ENCODE measurements around the gene ANAPC4. TPM values are rescaled to one million over a fixed set of nuclear protein-coding genes. Genes with fewer than 3 reads are reported as not detected.

The ANAPC4 gene
- total and polyA plus RNA-seq, 2 of the 8 experiments (the other 6 are each of a cell fraction or from before 2014, with no cell fraction given): 8.7 to 31.6 TPM

- Histone ChIP-seq H3K4me2 (ENCODE audit: insufficient read depth in 1 of 2, low read depth in 2 of 2, low read length in 2 of 2) (no peak overlapping the region), H2AFZ (ENCODE audit: low read length) (no peak overlapping the region), H4K8ac (ENCODE audit: extremely low read depth, insufficient read depth, low read length) (no peak overlapping the region), H4K5ac (ENCODE audit: insufficient read length, low read depth, low read length) (no peak overlapping the region), H3K4me1 (replicated peaks in 1 of 4; ENCODE audit: control insufficient read depth in 3 of 4, insufficient read depth in 4 of 4, low read length in 3 of 4) (no peaks in the 10 kb centered on the region), H2AK5ac (ENCODE audit: low read depth, low read length) (no peak overlapping the region), H3K27ac (ENCODE audit: low read depth, low read length) (no peak overlapping the region), H2BK20ac (ENCODE audit: low read length) (no peak overlapping the region), H3K23me2 (ENCODE audit: low read depth, low read length) (no peaks in the 10 kb centered on the region), H3K56ac (replicated peaks; ENCODE audit: insufficient read length, low read depth, low read length) (no peak overlapping the region), H3K14ac (ENCODE audit: insufficient read length) (no peak overlapping the region), H3K27me3 (replicated peaks in 1 of 4; ENCODE audit: control insufficient read depth in 3 of 4, extremely low read depth in 1 of 4, insufficient read depth in 3 of 4, low read length in 3 of 4) (no peaks in the 10 kb centered on the region), H3K36me3 (ENCODE audit: control insufficient read depth in 2 of 4, insufficient read depth in 4 of 4, low read length in 3 of 4) (no peaks in the 10 kb centered on the region), H3K4ac (replicated peaks; ENCODE audit: insufficient read length, low read depth, low read length) (no peak overlapping the region), H3K79me2 (ENCODE audit: control insufficient read depth in 1 of 2, insufficient read depth in 2 of 2, low read length in 2 of 2) (no peaks in the 10 kb centered on the region), H3K79me1 (ENCODE audit: low read depth, low read length) (no peaks in the 10 kb centered on the region), H3K9ac (replicated peaks in 1 of 4; ENCODE audit: extremely low read depth in 1 of 4, low read depth in 3 of 4, low read length in 3 of 4) (no peak overlapping the region), H3K23ac (ENCODE audit: insufficient read length) (no peak overlapping the region), H4K91ac (replicated peaks; ENCODE audit: insufficient read length, low read length) (no peak overlapping the region), H3K18ac (ENCODE audit: extremely low read depth, low read length) (no peak overlapping the region), H3K4me3 (ENCODE audit: extremely low read depth in 1 of 4, insufficient read depth in 2 of 4, low read depth in 3 of 4, low read length in 4 of 4) (no peak overlapping the region), H2BK12ac (ENCODE audit: low read depth, low read length) (no peak overlapping the region), H2BK5ac (ENCODE audit: low read depth, low read length) (no peak overlapping the region), H3K9me3 (ENCODE audit: insufficient read depth in 2 of 2, low read depth in 1 of 2, low read length in 1 of 2) (no peaks in the 10 kb centered on the region), H2BK15ac (ENCODE audit: low read length) (no peak overlapping the region), H4K20me1 (replicated peaks in 1 of 2; ENCODE audit: control insufficient read depth in 1 of 2, insufficient read depth in 2 of 2, low read length in 2 of 2) (no peaks in the 10 kb centered on the region), H2BK120ac (replicated peaks; ENCODE audit: low read depth, low read length) (no peak overlapping the region)
- ChIA-PET CTCF (ENCODE audit: partially characterized antibody) (interaction anchor here (1.1 to 2.1 kb wide), 2 partner anchors 16 to 30 kb away, joined by 3 to 8 read pairs; no protein-coding TSS in a partner anchor), POLR2A (ENCODE audit: partially characterized antibody) (no interaction called here)
- WGBS, 2 experiments (ENCODE audit: extremely low coverage in 1 of 2, insufficient coverage in 1 of 2, insufficient read length in 1 of 2, insufficient replicate concordance in 2 of 2, low coverage in 1 of 2, low lambda C conversion rate in 2 of 2, missing lambda C conversion rate in 1 of 2): 84% methylated on average over 9 of the region's 9 CpGs; no CpG with 5 or more reads in 1 of the 2 experiments
- FAIRE-seq: no peak
- no peak for DNase-seq (ENCODE audit: low read depth in 1 of 2, low spot score in 2 of 2)
- no peak for TF ChIP-seq SP1 (IDR thresholded peaks at IDR 0.05; ENCODE audit: low read depth, low read length)
- no peak for TF ChIP-seq JUN (IDR thresholded peaks at IDR 0.05; ENCODE audit: low read depth, low read length)
- TF ChIP-seq NANOG (IDR thresholded peaks at IDR 0.05; ENCODE audit: insufficient read depth, low read depth, low read length, poor library complexity, severe bottlenecking): no peak
- TF ChIP-seq CBX8 (IDR thresholded peaks at IDR 0.05; ENCODE audit: borderline replicate concordance, low read depth, low read length): no peak
- no peak for TF ChIP-seq BCL11A (IDR thresholded peaks at IDR 0.05; ENCODE audit: low read depth in 2 of 2, low read length in 2 of 2)
- TF ChIP-seq KDM5A (IDR thresholded peaks at IDR 0.05; ENCODE audit: low read length): no peak
- no peak for TF ChIP-seq SAP30 (IDR thresholded peaks at IDR 0.05; ENCODE audit: insufficient read depth, insufficient replicate concordance, low read length)
- TF ChIP-seq EP300 (IDR thresholded peaks at IDR 0.05; ENCODE audit: borderline replicate concordance in 1 of 2, low read depth in 2 of 2, low read length in 2 of 2): no peak
- no peak for TF ChIP-seq NRF1 (IDR thresholded peaks at IDR 0.05; ENCODE audit: low read depth, low read length)
- no peak for TF ChIP-seq CREB1 (IDR thresholded peaks at IDR 0.05)
- no peak for TF ChIP-seq TAF1 (IDR thresholded peaks at IDR 0.05; ENCODE audit: low read depth, low read length)
Measured at GRCh38 chr4:25424539-25425228, 47.6 kb downstream of the ANAPC4 start.

Data from H1 (cell line).